ENCODE data around the gene FKBP1A.
"Not testable (repeated sequence)": the region's sequence is repeated elsewhere in the genome, so short reads cannot be mapped to it uniquely, and the experiment has no call there.

Gene FKBP1A

DNA sequence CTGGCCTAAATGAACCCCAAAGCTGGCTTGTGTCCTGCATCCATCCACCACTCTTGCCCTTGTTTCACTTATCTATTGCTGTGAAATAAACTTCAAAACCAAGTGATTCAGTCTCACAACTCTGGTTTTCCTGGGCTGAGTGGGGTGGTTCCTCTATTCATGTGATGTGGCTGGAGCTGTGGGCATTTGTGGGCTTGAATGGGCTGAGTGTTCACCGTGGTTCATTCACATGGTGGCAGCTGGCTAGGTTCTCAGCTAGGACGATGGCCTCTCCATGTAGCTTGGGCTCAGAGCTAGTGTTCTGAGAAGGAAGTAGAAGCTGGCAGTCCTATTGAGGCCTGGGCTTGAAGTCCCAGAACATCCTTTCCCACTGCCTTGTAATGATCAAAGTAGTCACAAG, 30.4 kb downstream of the FKBP1A start:
- DNase-seq = no peak

DNA sequence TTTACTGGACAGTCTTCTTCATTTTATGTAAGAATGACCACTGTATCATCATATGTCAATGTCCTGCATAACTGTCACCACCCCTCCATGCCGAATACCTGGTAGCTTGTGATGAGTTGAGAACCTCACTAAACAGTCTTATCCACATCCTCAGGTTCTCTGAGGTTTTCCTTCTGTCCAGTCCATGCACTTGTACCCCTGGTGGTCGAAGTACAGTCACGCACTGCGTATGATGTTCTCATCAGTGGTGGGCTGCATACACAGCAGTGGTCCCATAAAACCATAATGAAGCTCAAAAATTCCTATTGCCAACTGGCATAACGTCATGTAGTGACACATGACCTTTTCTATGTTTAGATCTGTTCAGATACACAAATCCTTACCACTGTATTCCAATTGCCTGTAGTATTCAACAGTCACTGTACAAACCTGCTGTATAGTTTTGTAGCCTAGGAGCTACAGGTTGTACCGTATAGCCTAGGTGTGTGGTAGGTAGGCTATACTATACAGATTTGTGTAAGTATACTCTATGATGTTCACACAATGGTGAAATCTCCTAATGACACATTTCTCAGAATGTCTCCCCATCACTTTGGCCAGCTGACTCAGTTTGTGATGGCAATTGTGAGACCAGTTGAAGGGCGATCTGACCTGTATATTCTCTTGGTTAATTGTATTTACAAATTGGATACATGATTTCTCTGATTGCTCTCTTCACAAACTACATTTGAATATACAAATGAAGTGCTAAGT, 32.6 kb downstream of the FKBP1A start:
- no peak for DNase-seq

- no peak for DNase-seq
Observed at GRCh38 chr20:1357921-1358671, 34.8 kb downstream of the FKBP1A start.

DNA sequence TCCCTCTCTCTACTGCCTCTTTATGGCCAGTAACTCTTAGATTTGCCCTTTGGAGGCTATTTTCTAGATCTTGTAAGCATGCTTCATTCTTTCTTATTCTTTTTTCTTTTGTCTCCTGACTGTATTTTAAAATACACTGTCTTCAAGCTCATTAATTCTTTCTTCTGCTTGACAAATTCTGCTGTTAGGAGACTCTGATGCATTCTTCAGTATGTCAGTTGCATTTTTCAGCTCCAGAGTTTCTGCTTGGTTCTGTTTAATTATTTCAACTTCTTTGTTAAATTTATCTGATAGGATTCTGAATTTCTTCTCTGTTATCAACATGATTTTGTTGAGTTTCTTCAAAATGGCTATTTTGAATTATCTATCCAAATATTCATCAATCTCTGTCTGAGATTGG, 38.9 kb downstream of the FKBP1A start:
- no peak for DNase-seq

DNA sequence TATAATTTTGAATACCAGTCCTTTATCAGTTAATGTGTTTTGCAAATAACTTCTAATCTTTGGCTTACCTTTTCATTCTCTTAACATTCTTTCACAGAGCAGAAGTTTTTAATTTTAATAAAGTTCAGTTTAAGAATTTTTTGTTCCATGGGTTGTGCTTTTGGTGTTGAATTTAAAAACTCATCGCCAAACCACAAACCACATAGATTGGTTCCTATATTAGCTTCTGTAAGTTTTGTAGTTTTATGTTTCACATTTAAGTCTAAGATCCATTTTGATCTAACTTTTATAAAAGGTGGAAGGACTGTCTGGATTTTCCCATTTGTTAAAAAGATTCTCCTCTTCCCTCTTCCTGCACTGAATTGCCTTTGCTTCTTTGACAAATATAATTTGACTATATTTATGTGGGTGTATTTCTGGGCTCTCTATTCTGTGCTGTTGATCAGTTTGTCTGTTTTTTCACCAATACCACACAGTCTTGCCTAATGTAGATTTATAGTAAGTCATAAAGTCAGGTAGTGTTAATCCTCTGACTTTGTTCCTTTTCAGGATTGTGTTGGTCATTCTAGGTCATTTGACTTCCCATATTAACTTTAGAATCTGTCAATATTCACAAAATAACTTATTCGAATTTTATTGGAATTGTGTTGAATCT, 46.4 kb downstream of the FKBP1A start:
- DNase-seq = no peak

- no peak for DNase-seq
Observed at GRCh38 chr20:1345756-1346093, 47.1 kb downstream of the FKBP1A start.

- DNase-seq = no peak
Observed at GRCh38 chr20:1345030-1345755, 47.7 kb downstream of the FKBP1A start.

GRCh38 chr20:1343446-1344124, 49.3 kb downstream of the FKBP1A start:
- not testable (repeated sequence) for DNase-seq

GRCh38 chr20:1341561-1342265, 51.1 kb downstream of the FKBP1A start:
- DNase-seq = no peak

- DNase-seq = no peak
Observed at GRCh38 chr20:1338801-1339200, 54.1 kb downstream of the FKBP1A start.

- DNase-seq = no peak
Observed at GRCh38 chr20:1338096-1338495, 54.8 kb downstream of the FKBP1A start.

DNA sequence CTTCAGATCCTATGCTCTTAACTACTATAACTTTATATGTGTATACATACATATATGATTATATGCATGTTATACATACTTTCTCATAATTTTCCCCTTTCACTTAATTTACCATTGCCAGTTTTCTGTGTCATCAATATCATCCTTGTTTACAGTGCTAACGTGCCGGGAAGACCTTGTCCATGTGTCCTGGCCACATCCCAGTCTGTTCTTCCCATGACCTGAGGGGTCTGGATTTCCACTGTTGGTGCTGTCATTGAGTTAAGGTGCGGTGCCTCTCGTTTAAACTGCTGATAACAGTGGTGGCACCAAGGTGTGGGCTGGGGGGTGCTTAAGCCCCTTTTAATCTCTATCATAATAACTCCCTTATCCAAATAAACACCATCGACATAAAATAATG, 55.4 kb downstream of the FKBP1A start:
- no peak for DNase-seq

GRCh38 chr20:1336699-1337367, 56.0 kb downstream of the FKBP1A start:
- no peak for DNase-seq

GRCh38 chr20:1335961-1336698, 56.7 kb downstream of the FKBP1A start:
- no peak for DNase-seq

DNA sequence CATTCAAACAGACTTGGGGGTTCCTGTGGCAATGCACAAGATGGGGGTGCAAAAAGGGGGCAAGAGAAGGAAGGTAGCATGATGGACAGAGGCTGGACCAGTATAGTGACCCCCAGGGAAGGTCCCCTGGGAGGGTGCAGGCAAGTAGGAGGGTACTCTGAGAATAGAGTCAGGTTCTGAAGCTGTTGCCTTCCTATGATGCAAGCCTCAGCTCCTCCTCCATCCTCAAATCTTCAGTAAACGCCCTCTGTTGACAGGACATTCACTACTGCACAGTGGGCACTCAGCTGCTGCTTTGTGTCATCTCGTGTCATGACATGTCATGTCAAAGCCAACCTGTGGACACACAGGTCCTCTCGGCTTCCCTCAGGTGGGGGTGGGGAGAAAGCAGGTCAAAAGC, 58.1 kb downstream of the FKBP1A start:
- DNase-seq = peak; percentile 9 to 21

DNA sequence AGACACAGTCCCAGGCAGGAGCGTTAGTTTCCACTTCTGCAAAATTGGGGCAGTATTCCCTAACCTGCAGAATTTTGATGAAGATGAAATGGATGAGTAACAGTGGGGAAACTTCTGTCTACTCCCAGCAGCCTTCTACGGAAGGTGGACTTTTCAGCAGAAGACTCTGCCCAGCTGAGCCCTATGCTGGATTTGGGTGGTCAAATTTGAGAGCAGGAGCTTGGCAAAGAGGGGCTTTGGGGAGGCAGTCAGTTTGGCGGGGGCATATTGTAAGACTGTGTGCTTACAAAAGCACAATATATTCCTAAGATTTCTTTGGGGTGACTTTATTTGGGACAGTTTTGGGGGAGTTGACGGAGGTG, 58.5 kb downstream of the FKBP1A start:
- no peak for DNase-seq

DNA sequence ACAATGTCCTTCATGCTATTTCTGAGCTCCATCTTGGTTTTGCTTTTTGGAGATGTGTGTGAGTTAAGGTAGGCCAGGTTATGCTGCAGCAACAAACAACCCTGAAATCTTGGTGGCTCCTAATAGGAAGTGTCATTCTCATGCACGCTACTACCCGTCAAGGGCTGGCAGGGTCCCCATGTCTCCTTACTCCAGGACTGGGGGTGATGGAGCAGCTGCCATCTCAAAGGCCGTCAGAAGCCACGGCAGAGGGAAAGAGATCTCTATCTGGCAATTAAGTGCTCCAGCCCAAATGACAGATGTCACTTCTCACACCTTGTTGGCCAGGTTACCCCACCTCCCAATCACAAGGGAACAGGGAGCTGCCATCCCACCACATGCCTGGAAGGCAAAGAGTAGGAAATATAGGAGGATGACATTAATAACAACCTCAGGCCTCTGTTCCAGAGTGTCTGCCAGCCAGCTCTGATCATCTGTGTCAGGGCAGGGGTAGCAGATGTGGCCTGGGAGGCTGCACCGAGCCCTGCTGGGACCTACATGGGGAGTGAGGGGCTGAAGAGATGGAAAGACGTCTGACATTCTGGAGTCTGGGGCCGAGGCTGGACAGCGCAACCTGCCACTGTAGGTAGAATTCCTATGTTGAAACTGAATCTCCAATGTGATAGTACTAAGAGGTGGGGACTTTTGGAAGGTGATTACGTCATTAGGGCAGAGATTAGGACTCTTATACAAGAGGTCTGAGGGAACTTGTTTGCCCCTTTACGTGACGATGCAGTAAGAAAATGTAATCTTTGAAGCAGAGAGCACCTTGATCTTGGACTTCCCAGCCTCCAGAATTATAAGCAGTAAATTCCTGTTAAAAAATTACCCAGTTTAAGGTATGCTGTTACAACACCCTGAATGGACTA, 59.1 kb downstream of the FKBP1A start:
- DNase-seq = no peak

DNA sequence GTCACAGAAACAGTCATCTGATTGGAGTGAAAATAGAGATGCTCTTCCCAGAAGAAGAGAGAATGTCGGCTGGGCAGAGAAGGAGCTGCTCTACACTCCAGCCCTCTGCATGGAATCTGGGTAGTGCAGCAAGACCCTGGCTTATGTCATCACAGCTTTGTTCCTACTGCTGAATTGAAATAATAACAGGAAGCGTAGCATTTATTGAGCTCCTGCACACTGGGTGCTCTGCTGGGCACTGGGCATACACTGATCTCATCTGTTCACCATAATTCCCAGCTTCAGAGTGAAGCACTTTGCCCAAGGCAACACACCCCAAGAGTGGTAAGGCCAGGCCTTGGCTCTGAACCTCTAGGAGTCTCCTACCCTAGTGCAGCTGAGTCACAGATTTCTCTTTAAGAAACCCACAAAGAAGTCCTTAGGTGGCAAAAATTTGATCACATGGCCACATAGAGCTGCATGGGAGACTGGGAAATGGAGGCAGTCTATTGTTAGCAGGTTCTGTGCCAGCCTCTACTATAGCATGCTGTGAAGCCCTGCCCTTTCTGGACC, 60.0 kb downstream of the FKBP1A start:
- no peak for DNase-seq

DNA sequence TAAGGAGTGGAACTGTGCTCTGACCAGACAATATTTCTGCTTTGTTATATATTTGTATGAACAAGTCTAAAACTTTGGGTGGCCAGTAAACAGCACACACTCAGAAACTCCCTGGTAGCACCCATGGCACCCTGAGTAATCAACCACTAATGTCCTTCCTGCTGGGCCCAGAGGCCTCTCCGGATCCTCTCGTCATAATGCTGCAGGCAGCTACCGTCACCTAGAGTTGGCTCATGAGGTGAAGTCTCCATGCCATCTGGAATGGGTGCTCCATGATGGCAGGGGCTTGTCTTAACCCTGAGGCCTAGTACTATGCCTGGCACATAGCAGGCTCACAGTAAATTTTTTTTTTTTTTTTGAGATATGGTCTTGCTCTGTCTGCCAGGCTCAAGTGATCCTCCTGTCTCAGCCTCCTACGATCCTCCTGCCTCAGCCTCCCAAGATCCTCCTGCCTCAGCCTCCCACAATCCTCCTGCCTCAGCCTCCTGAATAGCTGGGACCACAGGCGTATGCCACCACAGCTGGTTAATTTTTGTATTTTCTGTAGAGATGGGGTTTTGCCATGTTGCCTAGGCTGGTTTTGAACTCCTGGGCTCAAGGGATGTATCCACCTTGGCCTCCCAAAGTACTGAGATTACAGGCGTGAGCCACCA, 60.9 kb downstream of the FKBP1A start:
- DNase-seq = no peak

Data from AML-193 (cell line).